ENCODE data around the gene KISS1.

The KISS1 gene

GRCh38 chr1:204192046-204192445 is 4.2 kb downstream of the KISS1 start:
- no peak for DNase-seq (ENCODE audit: low read depth, low spot score)

DNA sequence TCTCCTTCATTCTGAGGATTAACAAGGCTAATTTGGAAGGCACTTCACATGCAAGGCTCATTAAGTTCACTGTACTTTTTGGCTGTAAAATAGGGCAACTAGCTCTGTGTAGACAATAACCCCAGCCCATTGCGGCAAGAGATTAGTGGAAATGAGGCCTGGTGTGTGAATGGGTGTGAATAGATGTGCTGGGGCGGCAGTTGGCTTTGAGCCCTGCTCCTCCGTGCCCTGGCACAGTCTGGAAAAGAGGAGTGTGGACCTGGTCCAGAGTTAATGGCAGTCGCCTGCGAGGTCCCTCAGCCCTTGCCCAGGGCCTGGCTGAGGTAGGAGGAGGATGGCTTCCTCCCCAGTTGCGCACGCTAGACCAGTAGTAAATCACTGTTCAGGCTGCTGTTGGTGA is 4.8 kb downstream of the KISS1 start:
- no peak for DNase-seq (ENCODE audit: low read depth, low spot score)

- DNase-seq (ENCODE audit: low read depth, low spot score), result no peak
Measured at GRCh38 chr1:204190212-204191211, 5.8 kb downstream of the KISS1 start.

GRCh38 chr1:204188959-204189639 is 7.2 kb downstream of the KISS1 start:
- no peak for DNase-seq (ENCODE audit: low read depth, low spot score)

- no peak for DNase-seq (ENCODE audit: low read depth, low spot score)
Measured at GRCh38 chr1:204186597-204186996, 9.7 kb downstream of the KISS1 start.

GRCh38 chr1:204181116-204181515 is 15.2 kb downstream of the KISS1 start:
- no peak for DNase-seq (ENCODE audit: low read depth, low spot score)

DNA sequence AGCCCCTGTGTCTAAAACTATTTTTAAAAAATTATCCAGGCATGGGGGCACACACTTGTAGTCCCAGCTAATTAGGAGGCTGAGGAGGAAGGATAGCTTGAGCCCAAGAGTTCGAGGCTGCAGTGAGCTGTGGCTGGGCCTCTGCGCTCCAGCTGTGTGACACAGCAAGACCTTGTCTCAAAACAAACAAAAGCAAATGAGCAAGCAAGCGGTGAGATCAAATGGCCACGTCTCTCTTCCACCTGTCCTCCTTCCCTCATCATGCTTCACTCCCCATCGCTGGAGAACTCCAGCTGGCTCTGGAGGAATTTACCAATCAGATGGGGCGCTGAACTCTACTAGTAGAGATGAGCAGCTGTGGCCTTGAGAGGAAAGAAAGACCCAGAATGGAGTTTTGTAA is 16.2 kb downstream of the KISS1 start:
- no peak for DNase-seq (ENCODE audit: low read depth, low spot score)

DNA sequence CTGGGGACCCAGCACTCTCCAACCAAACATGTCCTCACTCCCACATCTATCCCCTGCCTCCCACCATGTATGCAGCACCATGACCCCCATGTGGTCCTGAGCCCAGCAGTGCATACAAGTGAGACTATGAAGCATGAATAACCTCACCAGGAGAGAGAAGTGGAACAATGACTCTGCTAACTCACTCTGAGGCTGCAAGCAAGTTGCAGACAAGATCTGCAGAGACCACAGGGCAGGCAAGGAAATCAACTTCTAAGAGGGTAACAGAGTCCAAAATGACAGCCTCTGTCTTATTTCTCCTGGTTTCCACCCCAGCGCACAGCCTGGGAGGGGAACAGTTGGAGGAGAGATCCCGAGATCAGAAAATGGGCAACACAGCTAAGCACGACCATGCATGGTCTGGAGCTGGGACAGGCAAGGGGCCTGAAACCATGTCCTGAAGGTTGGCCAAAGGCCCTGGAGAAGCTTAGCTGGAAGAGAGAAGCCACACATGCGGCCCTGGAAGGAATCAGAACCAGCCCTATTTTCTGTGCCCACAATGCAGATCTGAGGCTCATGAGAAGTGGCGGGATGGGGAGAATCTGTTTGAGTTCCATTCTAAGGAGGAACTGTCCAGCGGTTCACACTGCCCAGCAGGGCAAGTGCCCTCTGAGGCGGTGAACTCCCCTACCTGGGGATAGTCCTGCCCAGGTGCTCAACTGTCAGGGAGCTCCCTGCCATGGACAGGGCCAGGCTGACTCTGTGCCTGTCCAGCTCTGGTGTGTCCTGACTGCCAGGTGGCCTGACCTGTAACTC is 17.6 kb downstream of the KISS1 start:
- DNase-seq (ENCODE audit: low read depth, low spot score), result no peak

DNA sequence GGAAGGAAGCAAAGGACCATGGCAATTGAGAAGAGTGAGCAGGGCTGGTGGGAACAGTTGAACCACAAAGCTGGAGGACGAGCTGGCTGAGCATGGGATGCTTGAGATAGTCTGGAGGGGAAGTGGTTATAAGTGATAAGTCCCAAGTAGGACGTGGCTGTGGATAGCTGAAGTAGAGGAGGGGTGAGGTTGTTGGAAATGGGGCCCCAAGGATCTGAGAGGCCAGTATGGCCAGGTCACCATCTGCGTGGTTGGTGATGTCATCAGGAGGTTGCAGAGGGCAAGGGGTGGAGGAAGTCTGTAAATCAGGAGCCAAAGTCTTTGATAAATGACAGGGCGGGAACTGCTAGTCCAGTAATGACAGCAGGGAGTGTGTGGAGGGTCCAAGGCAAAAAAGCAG is 19.2 kb downstream of the KISS1 start:
- no peak for DNase-seq (ENCODE audit: low read depth, low spot score)

DNA sequence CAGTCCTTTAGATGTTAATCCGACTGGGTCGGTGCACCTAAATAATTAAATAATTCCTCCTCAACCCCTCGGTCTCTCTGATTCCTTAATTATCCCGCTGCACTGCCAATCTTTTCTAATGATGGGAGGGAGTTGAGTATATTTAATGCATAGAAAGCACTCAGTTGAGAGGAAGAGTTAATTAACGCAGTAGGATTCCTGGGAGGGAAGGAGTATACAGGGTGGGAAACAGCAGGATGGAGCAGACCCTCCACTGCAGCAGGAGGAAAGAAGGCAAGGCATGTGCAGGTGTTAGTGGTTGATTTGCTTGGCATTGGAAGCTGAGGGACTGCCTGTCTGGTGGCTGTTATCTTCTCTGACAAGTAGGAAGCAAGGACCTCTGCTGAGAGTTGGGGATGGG is 20.2 kb downstream of the KISS1 start:
- no peak for DNase-seq (ENCODE audit: low read depth, low spot score)

DNA sequence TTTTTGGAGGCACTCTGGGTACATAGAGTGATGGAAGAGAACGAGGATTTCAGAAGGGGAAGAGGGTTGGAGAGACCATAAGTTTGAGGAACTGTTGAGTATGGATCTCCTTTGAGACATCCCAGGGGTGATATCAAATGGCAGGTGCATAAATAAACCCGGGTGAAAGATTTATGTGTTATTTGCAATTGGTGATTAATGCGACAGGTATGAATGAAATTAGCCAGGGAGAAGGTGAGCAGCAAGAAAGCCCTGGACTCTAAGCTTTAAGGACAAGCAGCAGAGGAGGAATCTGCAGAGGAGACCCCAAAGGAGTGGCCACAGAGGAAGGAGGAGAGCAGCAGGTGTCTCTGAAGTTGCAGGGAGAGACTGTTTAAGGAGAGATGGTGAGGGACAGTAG is 21.3 kb downstream of the KISS1 start:
- DNase-seq (ENCODE audit: low read depth, low spot score), result no peak

DNA sequence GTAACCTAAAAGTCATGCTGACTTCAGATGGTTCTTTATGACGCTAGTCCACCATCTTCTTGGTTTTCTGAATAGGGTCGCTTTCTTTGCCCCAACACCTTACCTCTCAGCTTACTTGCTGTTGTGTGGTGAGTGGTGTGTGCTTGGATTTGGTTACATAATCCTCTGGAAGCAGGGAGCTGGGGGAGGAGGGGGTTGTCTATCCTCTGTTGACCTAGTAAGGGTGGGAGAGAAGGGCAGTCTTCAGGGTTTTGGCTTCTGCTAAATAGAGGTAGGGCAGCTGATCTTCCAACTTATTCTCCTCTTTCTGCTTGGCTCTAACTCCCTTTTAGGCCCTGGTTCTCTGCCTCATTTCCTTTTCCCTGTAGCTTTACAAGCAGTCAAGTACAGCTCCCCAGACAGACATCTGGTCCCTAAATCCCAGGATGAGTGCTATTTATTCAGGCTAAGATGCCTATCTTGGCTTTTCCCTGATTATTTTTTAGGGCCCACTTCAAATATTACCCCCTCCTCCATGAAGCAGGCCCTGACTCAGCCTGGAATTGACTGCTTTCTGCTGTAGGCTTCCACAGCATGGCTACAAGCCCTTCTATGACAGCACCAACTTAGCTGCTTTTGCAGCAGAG is 23.8 kb downstream of the KISS1 start:
- DNase-seq (ENCODE audit: low read depth, low spot score), result no peak

- DNase-seq (ENCODE audit: low read depth, low spot score), result no peak
Measured at GRCh38 chr1:204171751-204172178, 24.5 kb downstream of the KISS1 start.

DNA sequence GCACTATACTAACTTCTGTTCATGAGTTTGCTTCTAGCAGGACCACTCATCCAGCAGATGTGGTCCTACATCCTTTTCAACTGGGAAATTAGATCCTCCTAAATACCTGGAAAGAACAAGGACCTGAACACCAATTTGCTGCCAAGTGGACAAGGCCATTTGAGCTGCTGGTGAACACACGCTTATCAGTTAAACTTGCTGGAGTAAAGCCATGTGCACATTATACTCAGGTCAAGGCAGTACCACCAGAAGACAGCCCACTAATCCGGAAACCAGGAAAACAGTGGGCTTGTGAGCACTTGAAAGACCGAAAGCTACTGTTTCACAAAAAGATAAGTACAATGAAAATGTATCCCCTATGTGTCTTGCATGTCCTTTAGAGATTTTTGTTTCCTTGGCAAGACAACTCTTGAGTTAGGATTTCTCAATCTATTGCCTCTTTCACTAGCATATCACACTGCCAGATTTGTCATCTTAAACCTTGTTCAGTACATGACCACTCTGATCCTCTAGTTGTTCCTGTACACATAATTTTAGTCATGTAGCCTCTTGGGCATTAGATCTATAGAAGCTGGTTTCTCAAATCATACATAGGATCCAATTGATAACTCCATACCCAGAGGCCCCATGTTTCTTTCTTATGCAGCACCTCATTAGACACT is 25.7 kb downstream of the KISS1 start:
- no peak for DNase-seq (ENCODE audit: low read depth, low spot score)

- no peak for DNase-seq (ENCODE audit: low read depth, low spot score)
Measured at GRCh38 chr1:204169858-204170257, 26.4 kb downstream of the KISS1 start.

- no peak for DNase-seq (ENCODE audit: low read depth, low spot score)
Measured at GRCh38 chr1:204167730-204168129, 28.6 kb downstream of the KISS1 start.

DNA sequence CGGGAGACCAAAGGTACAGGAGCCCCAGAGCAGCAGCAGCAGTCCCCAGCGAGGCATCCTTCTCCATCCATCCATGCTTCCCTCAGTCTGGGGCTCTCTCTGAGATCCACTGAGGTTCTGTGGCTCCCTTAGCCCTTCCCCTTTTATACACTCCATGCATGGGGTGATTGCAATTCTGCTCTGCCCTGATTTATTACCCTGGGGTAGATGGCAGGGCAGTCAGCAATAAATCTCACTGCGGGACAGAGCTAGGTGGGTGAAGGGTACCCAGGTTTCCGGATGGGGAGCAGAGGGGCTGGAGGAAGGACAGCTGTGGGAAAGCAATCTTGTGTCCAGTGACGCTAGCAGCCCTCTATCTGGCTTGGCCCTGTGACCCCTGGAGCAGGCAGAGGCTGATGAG is 30.1 kb downstream of the KISS1 start, which contains the start of gene REN:
Gene REN, minus strand, starts transcription at position 119 of the 400 bp plus-strand sequence. Its CDS starts 44 bp downstream, at position 75.
- DNase-seq (ENCODE audit: low read depth, low spot score), result no peak

DNA sequence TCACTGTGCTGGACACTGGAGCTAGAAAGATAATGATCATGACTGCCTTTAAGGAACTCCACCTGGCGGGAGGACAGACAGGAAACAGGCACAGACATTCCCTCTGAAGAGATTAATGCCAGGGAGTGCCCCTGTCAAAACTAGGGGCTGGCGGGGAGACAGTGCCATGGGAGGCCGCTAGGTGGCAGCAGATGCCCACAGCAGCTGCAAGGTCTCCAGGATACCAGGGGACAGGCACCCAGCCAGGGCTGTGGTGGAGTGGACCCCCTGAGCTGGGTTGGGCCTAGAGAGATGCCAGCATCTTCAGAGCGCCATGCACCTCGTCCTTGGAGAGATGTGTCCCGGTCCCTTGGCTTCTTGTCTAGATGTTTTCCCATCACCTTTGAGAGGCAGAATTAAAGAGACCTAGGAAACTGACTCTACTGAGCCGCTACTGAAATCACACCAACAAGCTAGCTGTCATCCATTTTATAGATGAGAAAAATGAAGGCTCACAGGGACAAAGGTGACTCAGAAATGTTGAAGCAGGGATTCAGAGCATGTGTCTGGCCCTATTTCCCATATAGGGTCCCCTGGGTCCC is 33.7 kb downstream of the KISS1 start:
- no peak for DNase-seq (ENCODE audit: low read depth, low spot score)

- no peak for DNase-seq (ENCODE audit: low read depth, low spot score)
Measured at GRCh38 chr1:204161609-204162493, 34.4 kb downstream of the KISS1 start.

Data from brain pericyte (primary cell).